Measurements from ENCODE around the gene PDCD11. TPM values are rescaled to one million over a fixed set of nuclear protein-coding genes. Genes with fewer than 3 reads are reported as not detected.

The PDCD11 gene
- total RNA-seq, 4 donors from 2014 or later, result 14.3 to 21.7 (median 17.6) TPM

DNA sequence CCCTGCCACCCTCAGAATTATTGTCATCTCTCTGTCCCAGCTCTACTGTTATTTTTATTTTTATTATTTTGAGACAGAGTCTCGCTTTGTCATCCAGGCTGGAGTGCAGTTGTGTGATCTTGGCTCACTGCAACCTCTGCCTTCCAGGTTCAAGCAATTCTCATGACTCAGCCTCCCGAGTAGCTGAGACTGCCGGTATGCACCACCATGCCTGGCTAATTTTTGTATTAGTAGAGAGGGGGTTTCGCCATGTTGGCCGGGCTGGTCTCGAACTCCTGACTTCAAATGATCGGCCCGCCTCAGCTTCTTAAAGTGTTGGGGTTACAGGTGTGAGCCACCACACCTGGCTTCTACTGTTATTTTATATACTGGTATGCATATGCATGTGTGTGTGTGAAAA is 44.8 kb downstream of the PDCD11 start:
- no peaks in the 10 kb centered on the region for H3K27me3 ChIP-seq
- no peak for ATAC-seq
- WGBS, 2 donors (ENCODE audit: low coverage in 1 of 2), result 78 to 92% methylated on average over 4 to 8 of the region's 8 CpGs
- TF ChIP-seq, protein P1, sequence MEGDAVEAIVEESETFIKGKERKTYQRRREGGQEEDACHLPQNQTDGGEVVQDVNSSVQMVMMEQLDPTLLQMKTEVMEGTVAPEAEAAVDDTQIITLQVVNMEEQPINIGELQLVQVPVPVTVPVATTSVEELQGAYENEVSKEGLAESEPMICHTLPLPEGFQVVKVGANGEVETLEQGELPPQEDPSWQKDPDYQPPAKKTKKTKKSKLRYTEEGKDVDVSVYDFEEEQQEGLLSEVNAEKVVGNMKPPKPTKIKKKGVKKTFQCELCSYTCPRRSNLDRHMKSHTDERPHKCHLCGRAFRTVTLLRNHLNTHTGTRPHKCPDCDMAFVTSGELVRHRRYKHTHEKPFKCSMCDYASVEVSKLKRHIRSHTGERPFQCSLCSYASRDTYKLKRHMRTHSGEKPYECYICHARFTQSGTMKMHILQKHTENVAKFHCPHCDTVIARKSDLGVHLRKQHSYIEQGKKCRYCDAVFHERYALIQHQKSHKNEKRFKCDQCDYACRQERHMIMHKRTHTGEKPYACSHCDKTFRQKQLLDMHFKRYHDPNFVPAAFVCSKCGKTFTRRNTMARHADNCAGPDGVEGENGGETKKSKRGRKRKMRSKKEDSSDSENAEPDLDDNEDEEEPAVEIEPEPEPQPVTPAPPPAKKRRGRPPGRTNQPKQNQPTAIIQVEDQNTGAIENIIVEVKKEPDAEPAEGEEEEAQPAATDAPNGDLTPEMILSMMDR (IDR thresholded peaks at IDR 0.05), result no peak
- no peak for TF ChIP-seq POLR2AphosphoS5 (IDR thresholded peaks at IDR 0.05)
- TF ChIP-seq EP300 (IDR thresholded peaks at IDR 0.05), result no peak
- no peak for TF ChIP-seq POLR2A (IDR thresholded peaks at IDR 0.05)
- no peaks in the 10 kb centered on the region for H3K9me3 ChIP-seq
- H3K27ac ChIP-seq, result peak overlapping the region in 1 of 4 donors; percentile 29
- peaks cover 0 to 100% of the 10 kb centered on the region in 2 donors for H3K36me3 ChIP-seq
- peaks cover 0 to 43% (median 13%) of the 10 kb centered on the region in 3 donors for H3K4me1 ChIP-seq
- H3K4me3 ChIP-seq, result no peak overlapping the region

DNA sequence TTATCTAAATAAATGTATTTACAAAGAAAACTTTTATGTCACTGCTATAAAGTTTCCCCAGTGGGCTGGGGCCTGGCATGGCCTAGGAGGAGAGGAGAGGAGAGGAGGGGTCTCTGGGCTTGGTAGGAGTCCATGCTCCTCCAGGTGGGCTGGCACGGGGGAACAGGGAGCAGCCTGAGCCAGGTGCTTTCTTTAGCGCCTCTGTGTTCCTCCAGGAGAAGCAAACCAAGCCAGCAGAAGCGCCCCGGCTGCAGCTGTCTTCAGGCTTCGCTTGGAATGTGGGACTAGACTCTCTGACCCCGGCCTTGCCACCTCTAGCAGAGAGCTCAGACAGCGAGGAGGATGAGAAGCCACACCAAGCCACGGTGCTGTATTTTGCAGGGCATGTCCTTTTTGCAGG is 45.2 kb downstream of the PDCD11 start:
- H3K27me3 ChIP-seq, result no peaks in the 10 kb centered on the region
- ATAC-seq, result no peak
- peak overlapping the region in 3 of 4 donors; percentile 10 to 31 (median 29) for H3K27ac ChIP-seq
- H3K4me3 ChIP-seq, result no peak overlapping the region
- WGBS, 2 donors (ENCODE audit: low coverage in 1 of 2), result no CpG with 5 or more reads among the region's 8 CpGs
- H3K36me3 ChIP-seq, result peaks cover 0 to 100% of the 10 kb centered on the region in 2 donors
- H3K4me1 ChIP-seq, result peaks cover 0 to 47% (median 16%) of the 10 kb centered on the region in 3 donors
- TF ChIP-seq EP300 (IDR thresholded peaks at IDR 0.05) (no peak), POLR2A (IDR thresholded peaks at IDR 0.05) (no peak), POLR2AphosphoS5 (IDR thresholded peaks at IDR 0.05) (no peak)
- TF ChIP-seq, protein P1 (IDR thresholded peaks at IDR 0.05), result no peak
- H3K9me3 ChIP-seq, result no peaks in the 10 kb centered on the region

DNA sequence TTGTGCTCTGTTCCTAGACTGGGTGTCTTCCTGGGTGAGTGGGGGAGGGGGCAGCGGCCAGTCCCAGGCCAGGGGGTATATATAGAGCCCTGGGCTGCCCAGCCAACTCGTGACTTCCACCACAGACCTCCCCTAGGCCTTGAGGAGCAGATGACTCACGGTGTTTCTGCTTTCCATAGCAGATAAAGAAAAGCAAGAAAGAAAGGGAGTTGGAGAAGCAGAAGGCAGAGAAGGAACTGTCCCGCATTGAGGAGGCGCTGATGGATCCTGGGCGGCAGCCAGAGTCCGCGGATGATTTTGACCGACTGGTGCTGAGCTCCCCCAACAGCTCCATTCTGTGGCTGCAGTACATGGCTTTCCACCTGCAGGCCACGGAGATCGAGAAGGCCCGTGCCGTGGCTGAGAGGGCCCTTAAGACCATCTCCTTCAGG is 45.6 kb downstream of the PDCD11 start:
- peaks cover 0 to 100% of the 10 kb centered on the region in 2 donors for H3K36me3 ChIP-seq
- H3K27me3 ChIP-seq, result no peaks in the 10 kb centered on the region
- 60% methylated on average over 1 of the region's 13 CpGs; no CpG with 5 or more reads in 1 of the 2 donors for WGBS, 2 donors (ENCODE audit: low coverage in 1 of 2)
- TF ChIP-seq EP300 (IDR thresholded peaks at IDR 0.05) (no peak), POLR2AphosphoS5 (IDR thresholded peaks at IDR 0.05) (no peak), POLR2A (IDR thresholded peaks at IDR 0.05) (no peak)
- TF ChIP-seq, protein P1 (IDR thresholded peaks at IDR 0.05), result no peak
- H3K4me1 ChIP-seq, result peaks cover 0 to 51% (median 21%) of the 10 kb centered on the region in 3 donors
- H3K9me3 ChIP-seq, result no peaks in the 10 kb centered on the region
- peak overlapping the region in 3 of 4 donors; percentile 10 to 31 (median 29) for H3K27ac ChIP-seq
- no peak overlapping the region for H3K4me3 ChIP-seq
- ATAC-seq, result no peak

DNA sequence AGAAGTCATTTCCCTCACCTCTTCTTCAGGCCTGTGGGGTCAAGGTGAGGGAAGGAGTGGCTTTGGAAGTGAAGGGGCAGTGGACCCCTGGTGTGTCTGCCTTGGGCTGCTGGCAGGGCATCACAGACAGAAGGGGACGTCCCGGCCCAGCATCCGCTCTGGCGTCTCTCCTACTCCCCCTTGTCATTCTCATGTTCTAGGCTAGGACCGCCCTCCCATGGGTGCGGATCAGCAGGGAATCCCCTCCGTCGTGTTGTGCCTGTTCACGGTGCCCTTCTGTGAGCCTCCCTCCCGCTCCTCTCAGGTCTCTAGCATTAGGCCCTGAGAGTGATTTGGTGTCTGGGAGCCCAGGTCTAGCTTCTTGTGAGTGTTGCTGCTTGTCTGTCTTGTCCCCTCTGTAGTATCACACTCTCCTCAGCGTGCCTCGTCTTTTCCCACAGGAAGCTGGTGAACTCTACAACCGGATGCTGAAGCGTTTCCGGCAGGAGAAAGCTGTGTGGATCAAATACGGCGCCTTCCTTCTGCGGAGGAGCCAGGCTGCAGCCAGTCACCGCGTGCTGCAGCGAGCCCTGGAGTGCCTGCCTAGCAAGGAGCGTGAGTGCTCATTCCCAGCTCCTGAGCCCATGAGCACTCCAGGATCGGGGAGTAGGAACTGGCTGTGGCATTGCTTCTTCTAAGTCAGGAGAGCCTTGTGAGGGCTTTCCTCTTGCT is 47.2 kb downstream of the PDCD11 start:
- Histone ChIP-seq H3K27ac (peak overlapping the region in 3 of 4 donors; percentile 26 to 91 (median 86)), H3K4me3 (no peak overlapping the region), H3K27me3 (no peaks in the 10 kb centered on the region), H3K9me3 (no peaks in the 10 kb centered on the region), H3K36me3 (peaks cover 0 to 100% of the 10 kb centered on the region in 2 donors), H3K4me1 (peaks cover 0 to 67% (median 36%) of the 10 kb centered on the region in 3 donors)
- TF ChIP-seq, protein P1 (IDR thresholded peaks at IDR 0.05), result no peak
- TF ChIP-seq POLR2A (IDR thresholded peaks at IDR 0.05) (no peak), EP300 (IDR thresholded peaks at IDR 0.05) (no peak)
- ATAC-seq, result no peak
- 80 to 83% methylated on average over 7 to 8 of the region's 23 CpGs for WGBS, 2 donors (ENCODE audit: low coverage in 1 of 2)

DNA sequence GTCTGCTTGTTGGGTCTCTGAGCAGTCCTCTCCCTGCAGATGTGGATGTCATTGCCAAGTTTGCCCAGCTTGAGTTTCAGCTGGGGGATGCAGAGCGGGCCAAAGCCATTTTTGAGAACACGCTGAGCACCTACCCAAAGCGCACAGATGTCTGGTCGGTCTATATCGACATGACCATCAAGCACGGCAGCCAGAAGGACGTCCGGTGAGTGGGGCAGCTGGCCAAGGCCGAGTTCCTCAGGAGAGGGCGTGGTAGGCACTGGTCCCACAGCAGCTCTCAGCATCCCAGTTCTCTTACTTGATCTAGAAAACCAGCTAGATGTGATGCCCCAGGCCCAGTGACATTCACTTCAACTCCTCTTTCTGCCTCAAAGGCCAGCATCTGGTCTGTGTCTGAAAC is 48.1 kb downstream of the PDCD11 start:
- no peak for ATAC-seq
- WGBS, 2 donors (ENCODE audit: low coverage in 1 of 2), result 90% methylated on average over 2 of the region's 10 CpGs; no CpG with 5 or more reads in 1 of the 2 donors
- peak overlapping the region in 3 of 4 donors; percentile 86 to 91 (median 90) for H3K27ac ChIP-seq
- no peak for TF ChIP-seq EP300 (IDR thresholded peaks at IDR 0.05)
- TF ChIP-seq POLR2AphosphoS5 (IDR thresholded peaks at IDR 0.05), result no peak
- TF ChIP-seq, protein P1 (IDR thresholded peaks at IDR 0.05), result no peak
- no peak for TF ChIP-seq POLR2A (IDR thresholded peaks at IDR 0.05)
- H3K9me3 ChIP-seq, result no peaks in the 10 kb centered on the region
- H3K27me3 ChIP-seq, result no peaks in the 10 kb centered on the region
- peaks cover 0 to 76% (median 42%) of the 10 kb centered on the region in 3 donors for H3K4me1 ChIP-seq
- H3K36me3 ChIP-seq, result peaks cover 0 to 100% of the 10 kb centered on the region in 2 donors
- no peak overlapping the region for H3K4me3 ChIP-seq
